HAP-1 (cell line): Measurements from ENCODE around the gene SH2D6.
"Not testable (repeated sequence)": the region's sequence is repeated elsewhere in the genome, so short reads cannot be mapped to it uniquely, and the experiment has no call there.

Experiments used
- DNase-seq, 2 experiments: peaks; one replicate each; pipeline ENCODE4 v3.0.0-alpha.2; 2016 to 2020; ENCODE audit warnings: low spot score in 2 of 2
- H3K27me3 ChIP-seq: fragments of 250-450 bp; sonication (Bioruptor Pico); 2 replicates; pipeline ENCODE4 v1.5.1; 2020; ENCODE audit warnings: low read depth, mild to moderate bottlenecking, moderate library complexity
- H3K36me3 ChIP-seq: fragments of 250-450 bp; sonication (Bioruptor Pico); replicated peaks from 2 replicates; pipeline ENCODE4 v1.5.1; 2020; ENCODE audit warnings: mild to moderate bottlenecking
- H3K4me1 ChIP-seq: fragments of 250-450 bp; sonication (Bioruptor Pico); 2 replicates; pipeline ENCODE4 v1.5.1; 2020; ENCODE audit warnings: mild to moderate bottlenecking
- H3K4me3 ChIP-seq: fragments of 250-450 bp; sonication (Bioruptor Pico); 2 replicates; pipeline ENCODE4 v1.5.1; 2020; ENCODE audit warnings: mild to moderate bottlenecking, moderate library complexity
- H3K9me3 ChIP-seq: fragments of 250-450 bp; sonication (Bioruptor Pico); 2 replicates; pipeline ENCODE4 v1.5.1; 2020; ENCODE audit warnings: mild to moderate bottlenecking, moderate library complexity
- in situ Hi-C: fragments of 300-500 bp; cut with MboI; formaldehyde crosslinking; loops from 3 replicates; pipeline ENCODE4 v1.14.3; 2020; ENCODE audit warnings: low sequenced_read_pairs, inconsistent platforms, mixed read lengths

Gene SH2D6

DNA sequence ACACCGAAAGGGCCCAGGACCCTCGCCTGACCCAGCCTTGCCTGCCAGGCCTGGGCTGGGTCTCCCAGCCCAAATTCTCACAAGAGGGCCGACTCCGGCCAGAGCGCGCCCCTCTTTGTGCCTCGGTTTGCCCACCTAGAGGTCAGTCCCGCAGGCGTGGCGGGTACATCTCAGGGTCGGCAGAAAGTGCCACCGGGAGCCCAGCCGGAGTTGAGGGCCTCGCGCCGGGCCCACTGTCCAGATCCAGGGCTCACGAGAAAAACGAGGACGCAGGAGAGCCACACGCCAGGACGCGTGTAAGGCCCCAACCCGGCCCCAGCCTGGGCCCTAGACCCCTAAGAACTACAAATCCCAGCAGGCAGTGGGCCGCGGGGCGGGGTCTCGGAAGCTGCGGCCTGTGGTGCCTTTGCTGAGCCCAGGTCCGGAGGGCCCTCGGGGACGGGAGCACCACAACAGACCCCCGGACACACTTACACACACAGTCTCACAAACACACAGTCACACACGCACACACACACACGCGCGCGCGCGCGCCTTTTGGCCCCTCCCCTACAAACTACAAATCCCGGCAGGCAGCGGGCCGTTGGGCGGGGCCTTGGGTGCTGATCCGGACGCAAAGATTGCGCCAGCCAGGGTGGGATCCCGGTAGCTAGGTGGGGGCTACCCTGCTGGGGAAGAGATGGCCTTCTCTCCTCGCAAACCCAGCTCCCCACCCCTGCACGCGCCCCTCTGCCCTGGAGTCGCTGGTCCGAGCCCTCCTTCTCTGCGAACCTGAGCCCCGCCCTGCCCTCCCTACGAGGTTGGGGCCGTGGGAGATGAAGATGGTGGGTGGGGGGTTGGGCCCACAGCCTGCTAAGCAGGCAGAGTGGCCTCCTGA is at the start of gene SH2D6:
SH2D6 (plus strand) TSS at position 583 of the 877 bp plus-strand sequence. CDS start 10,752 bp downstream, outside the sequence.
- peaks cover 24% of the 10 kb centered on the region for H3K4me1 ChIP-seq
- H3K36me3 ChIP-seq: no peaks in the 10 kb centered on the region
- H3K9me3 ChIP-seq: no peaks in the 10 kb centered on the region
- peak within 1 kb of the TSS; percentile 65 for H3K4me3 ChIP-seq
- in situ Hi-C loops: loop anchor here (5.0 kb wide), 1 partner anchor 134 kb away; no protein-coding TSS in a partner anchor
- peak; percentile 73 to 90 for DNase-seq
- H3K27me3 ChIP-seq: no peaks in the 10 kb centered on the region

DNA sequence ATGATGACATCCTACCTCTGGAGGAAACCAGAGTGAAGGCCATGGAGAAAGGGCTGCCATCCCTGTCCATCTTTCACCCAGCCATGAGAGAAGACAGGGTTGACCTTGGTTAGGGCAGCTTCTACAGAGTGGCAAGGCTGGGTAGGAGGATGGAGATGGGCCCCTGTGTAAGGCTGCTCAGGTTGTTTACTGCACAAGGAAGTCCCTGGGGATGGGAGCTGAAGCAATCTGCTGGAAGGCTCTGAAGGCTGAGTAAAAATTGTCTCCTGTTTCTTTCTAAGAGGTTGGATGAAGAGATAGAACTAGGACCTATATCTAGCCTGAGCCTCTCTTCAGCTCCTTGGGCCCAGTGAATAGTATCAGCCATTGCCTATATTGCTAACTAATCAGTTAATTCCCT is 49.6 kb upstream of the SH2D6 start:
- no peak for DNase-seq

DNA sequence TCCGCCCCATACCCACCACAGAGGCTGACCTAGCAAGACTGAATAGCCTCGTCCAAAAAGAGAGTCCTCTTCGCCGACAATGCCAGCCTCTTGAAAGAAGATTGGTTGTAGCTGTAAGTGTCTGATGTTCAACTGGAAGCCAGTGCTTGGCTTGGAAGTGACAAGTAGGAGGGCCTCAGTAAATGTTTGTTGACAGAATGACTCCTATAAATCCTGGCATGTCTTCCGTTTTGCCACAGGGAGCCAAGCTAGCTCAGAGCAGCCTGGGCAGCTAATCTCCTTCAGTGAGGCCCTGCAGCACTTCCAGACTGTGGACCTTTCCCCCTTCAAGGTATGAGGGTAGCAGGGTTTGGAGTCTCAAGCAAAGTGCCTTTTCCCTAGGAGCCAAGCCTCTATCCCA is 49.0 kb upstream of the SH2D6 start:
- in situ Hi-C loops: no loop called here
- DNase-seq: no peak
- Histone ChIP-seq H3K4me3 (no peak overlapping the region), H3K36me3 (no peaks in the 10 kb centered on the region), H3K4me1 (no peaks in the 10 kb centered on the region), H3K27me3 (no peaks in the 10 kb centered on the region), H3K9me3 (no peaks in the 10 kb centered on the region)

More for the DNA sequence above, 49.6 kb upstream of the SH2D6 start:
- Histone ChIP-seq H3K36me3 (no peaks in the 10 kb centered on the region), H3K4me1 (no peaks in the 10 kb centered on the region), H3K9me3 (no peaks in the 10 kb centered on the region), H3K4me3 (no peak overlapping the region), H3K27me3 (no peaks in the 10 kb centered on the region)
- in situ Hi-C loops: no loop called here

DNA sequence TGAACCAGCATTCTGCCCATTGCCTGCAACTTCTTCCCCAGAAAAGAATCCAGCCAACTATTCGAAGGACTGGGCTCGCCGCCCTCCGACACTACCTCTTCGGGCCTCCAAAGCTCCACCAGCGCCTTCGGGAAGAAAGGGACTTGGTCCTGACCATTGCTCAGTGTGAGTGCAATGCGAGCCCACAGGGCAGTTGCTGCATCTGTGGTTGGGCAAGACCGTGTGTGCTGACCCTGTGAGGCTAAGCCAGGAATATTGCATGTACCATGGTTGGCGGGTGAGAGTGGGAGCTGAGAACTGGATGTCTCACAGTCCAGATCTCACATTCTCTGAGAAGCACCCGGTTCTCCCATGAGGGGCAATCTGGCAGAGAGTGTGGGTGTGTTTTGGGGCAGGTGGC is 47.5 kb upstream of the SH2D6 start:
- in situ Hi-C loops: no loop called here
- Histone ChIP-seq H3K4me3 (no peak overlapping the region), H3K27me3 (no peaks in the 10 kb centered on the region), H3K36me3 (no peaks in the 10 kb centered on the region), H3K9me3 (no peaks in the 10 kb centered on the region), H3K4me1 (no peaks in the 10 kb centered on the region)
- no peak for DNase-seq

DNA sequence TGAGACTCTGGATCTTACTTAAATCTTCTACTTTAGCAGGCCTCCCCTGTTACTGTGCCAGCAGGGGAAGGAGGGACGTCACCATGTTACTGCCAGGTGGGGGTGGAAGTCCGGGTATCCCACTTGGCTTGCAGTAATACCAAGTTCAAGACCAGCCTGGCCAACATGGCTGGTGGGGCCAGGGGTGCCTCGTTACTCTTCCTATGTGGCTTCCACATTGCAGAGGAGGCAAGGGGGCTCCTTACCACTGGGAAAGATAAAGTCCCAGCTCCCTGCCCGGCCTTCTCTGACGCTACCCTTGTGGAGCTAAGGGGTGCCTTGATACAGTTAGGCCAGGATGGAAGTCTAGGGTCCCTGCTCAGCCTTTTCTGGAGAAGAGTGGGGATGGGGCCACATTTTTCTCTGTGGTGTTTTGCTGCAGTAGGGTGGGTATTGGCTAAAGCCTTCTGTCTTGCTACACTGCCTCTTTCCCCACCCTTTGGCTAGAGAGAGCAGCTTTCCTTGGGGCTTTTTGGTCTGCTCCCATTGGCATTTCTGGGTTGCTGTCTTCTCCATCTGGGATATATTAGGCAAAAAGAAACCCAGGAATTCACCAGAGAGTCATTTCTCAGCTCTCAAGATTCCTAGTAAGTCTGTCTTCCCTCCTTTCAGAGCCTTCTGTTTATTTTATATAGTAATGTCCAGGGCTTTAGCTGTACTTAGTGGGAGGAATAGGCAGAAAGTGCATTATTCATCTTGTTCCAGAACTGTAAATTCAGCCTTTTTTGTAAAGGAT is 42.0 kb upstream of the SH2D6 start:
- in situ Hi-C loops: no loop called here
- H3K9me3 ChIP-seq: no peaks in the 10 kb centered on the region
- DNase-seq: no peak
- peaks cover 8% of the 10 kb centered on the region for H3K36me3 ChIP-seq
- H3K4me1 ChIP-seq: no peaks in the 10 kb centered on the region; the same call in 1 of the 2 replicates
- no peaks in the 10 kb centered on the region for H3K27me3 ChIP-seq
- H3K4me3 ChIP-seq: no peak overlapping the region

DNA sequence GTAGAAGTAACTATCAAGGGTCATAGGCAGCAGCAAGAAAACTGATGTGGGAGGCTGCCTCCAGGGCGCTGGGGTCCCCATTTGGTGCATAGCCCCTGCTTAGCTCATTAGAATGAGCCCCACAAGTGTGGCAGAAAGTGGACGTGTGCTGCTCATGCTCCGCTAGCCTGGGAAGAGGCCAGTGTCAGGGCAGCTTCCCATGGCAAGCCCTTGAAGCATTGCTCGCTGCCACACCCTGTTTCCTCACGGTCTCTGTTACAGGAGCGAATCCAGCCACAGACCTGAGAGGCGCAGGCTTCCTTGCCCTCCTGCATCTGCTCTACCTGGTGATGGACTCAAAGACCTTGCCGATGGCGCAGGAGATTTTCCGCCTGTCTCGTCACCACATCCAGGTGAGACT is 41.4 kb upstream of the SH2D6 start:
- in situ Hi-C loops: no loop called here
- H3K36me3 ChIP-seq: peaks cover 8% of the 10 kb centered on the region
- H3K4me3 ChIP-seq: no peak overlapping the region
- H3K4me1 ChIP-seq: no peaks in the 10 kb centered on the region; the same call in 1 of the 2 replicates
- no peaks in the 10 kb centered on the region for H3K9me3 ChIP-seq
- no peak for DNase-seq
- H3K27me3 ChIP-seq: no peaks in the 10 kb centered on the region

DNA sequence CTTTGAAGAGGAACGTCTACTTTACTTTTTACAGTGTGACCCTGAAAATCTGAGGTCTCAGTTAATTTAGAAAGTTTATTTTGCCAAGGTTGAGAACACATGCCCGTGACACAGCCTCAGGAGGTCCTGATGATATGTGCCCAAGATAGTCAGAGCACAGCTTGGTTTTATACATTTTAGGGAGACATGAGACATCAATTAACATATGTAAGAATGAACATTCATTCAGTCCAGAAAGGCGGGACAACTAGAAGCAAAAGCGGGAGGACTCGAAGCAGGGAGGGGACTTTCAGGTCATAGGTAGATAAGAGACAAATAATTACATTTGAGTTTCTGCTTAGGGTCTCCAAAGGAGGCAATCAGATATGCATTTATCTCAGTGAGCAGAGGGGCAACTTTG is 40.3 kb upstream of the SH2D6 start:
- no peaks in the 10 kb centered on the region; the same call in 1 of the 2 replicates for H3K4me1 ChIP-seq
- H3K36me3 ChIP-seq: peaks cover 8% of the 10 kb centered on the region
- H3K4me3 ChIP-seq: no peak overlapping the region
- in situ Hi-C loops: no loop called here
- no peaks in the 10 kb centered on the region for H3K9me3 ChIP-seq
- DNase-seq: no peak
- H3K27me3 ChIP-seq: no peaks in the 10 kb centered on the region

DNA sequence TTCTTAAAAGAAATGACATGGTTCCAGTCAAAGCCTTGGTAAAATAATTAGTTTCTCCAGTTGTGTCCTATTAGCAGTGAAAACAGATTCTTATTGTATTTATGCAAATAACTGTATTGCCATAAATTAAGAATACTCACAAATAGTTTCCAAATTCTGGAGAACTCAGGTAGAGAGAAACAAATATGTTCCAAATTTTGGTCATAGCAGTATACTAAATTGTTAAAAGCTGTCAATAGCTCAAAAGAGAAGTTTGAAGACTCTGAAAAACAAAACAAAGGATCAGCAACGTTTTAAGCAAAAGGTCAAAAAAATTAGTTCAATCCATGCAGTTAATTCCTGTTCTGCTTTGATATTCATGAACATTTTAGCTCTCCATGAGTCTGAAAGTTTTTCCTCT is 38.5 kb upstream of the SH2D6 start:
- no peak for DNase-seq
- H3K36me3 ChIP-seq: peaks cover 8% of the 10 kb centered on the region
- no peaks in the 10 kb centered on the region for H3K9me3 ChIP-seq
- in situ Hi-C loops: no loop called here
- H3K4me3 ChIP-seq: no peak overlapping the region
- no peaks in the 10 kb centered on the region; the same call in 1 of the 2 replicates for H3K4me1 ChIP-seq
- H3K27me3 ChIP-seq: no peaks in the 10 kb centered on the region

DNA sequence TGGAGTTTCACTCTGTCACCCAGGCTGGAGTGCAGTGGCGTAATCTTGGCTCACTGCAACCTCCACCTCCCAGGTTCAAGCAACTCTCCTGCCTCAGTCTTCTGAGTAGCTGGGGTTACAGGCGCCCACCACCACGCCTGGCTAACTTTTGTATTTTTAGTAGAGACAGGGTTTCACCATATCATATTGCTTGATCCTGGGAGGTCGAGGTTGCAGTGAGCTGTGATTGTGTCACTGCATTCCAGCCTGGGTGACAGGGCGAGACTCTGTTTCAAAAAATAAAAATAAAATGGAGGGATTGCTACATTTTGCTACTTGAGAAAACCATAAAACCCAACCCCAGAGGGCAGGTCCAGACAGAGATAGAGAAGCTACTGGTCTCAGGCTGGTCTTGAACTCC is 35.4 kb upstream of the SH2D6 start:
- DNase-seq, in situ Hi-C loops, H3K36me3 ChIP-seq, H3K27me3 ChIP-seq, H3K4me3 ChIP-seq, H3K9me3 ChIP-seq, H3K4me1 ChIP-seq: not testable (repeated sequence)

DNA sequence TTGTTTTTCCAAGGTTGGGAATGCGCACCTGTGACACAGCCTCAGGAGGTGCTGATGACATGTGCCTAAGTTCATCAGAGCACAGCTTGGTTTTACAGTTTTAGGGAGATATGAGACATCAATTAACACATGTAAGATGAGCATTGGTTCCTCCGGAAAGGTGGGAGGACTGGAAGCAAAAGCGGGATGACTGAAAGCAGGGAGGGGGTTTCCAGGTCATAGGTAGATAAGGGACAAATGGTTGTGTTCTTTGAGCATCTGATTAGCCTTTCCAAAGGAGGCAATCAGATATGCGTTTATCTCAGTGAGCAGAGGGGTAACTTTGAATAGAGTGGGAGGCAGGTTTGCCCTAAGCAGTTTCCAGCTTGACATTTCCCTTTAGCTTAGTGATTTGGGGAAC is 34.7 kb upstream of the SH2D6 start:
- Histone ChIP-seq H3K27me3 (no peaks in the 10 kb centered on the region), H3K4me3 (no peak overlapping the region), H3K4me1 (peaks cover under 1% of the 10 kb centered on the region; the same call in 1 of the 2 replicates), H3K36me3 (peaks cover 9% of the 10 kb centered on the region; the same call in 1 of the 2 replicates), H3K9me3 (no peaks in the 10 kb centered on the region)
- in situ Hi-C loops: no loop called here
- DNase-seq: no peak

DNA sequence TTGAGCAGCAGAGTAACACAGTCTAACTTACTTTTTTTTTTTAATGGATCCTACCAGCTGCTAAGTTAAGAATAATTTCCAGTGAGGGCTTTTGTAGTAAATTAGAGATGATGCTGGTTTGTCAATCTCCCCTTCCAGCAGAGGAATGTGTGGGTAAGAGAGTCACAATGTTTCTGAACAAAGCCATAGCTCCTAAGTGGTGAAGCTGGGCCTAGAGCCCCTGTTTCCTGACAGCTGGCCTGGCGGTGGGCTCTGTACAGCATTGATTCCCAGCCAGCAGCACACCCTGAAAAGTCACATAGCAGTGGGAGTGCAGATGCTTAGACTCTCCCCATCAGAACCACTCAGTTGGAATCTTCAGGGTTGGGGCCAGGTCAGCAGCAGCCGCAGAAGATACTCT is 32.8 kb upstream of the SH2D6 start:
- H3K9me3 ChIP-seq: no peaks in the 10 kb centered on the region
- DNase-seq: no peak
- H3K4me1 ChIP-seq: peaks cover 4% of the 10 kb centered on the region; the same call in 1 of the 2 replicates
- H3K36me3 ChIP-seq: peaks cover 4% of the 10 kb centered on the region; the same call in 1 of the 2 replicates
- in situ Hi-C loops: no loop called here
- H3K27me3 ChIP-seq: no peaks in the 10 kb centered on the region
- H3K4me3 ChIP-seq: no peak overlapping the region

DNA sequence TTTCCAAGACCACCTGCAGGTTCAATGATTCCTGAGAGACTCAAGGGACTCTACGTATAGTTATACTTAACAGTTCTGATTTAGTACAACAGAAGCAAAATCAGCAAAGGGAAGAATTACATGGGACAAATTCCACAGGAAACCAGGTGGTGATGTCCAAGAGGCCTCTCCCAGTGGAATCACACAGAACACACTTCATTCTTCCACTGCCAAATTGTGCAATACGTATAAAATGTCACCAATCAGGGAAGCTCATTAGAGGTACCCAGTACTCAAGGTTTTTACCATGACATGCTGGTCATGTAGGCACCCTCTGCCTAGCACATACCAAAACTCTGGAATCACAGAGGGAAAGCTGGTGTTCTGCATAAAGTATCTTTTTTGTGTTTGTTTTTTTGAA is 30.8 kb upstream of the SH2D6 start:
- no peaks in the 10 kb centered on the region for H3K9me3 ChIP-seq
- DNase-seq: no peak
- in situ Hi-C loops: no loop called here
- no peaks in the 10 kb centered on the region for H3K27me3 ChIP-seq
- H3K36me3 ChIP-seq: peaks cover 4% of the 10 kb centered on the region
- peaks cover 4% of the 10 kb centered on the region; the same call in 1 of the 2 replicates for H3K4me1 ChIP-seq
- H3K4me3 ChIP-seq: no peak overlapping the region

DNA sequence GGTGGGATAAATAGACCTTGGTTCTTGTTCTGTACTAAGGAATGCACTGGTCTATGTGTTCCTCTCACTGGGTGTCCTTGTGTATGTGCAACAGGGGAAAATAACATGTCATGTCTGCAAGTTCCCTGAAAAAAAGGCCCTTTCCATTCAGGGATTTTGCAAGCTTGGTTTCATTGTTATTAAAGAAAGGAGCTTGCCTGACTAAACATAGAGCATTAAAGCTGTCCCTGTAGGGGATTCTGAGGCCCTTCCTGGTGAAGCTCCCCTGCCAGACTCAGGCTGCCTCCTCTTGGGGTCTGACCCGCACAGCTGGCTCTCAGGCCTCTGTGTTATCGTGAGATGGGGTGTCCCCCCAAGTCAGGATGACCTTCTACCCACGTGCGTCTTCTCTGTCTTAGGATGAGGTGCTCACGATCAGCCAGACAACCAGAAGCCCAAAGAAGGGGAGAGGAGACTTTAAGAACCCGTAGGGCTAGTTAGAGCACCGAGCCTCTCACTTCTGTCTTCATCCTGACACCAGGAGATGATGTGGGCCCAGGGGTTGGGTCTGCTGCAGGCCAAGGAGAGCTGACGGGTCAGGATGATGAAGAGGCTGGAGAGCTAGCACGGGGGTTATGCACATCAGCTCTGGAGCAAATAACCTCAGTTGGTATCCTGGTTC is 29.5 kb upstream of the SH2D6 start:
- H3K4me3 ChIP-seq: no peak overlapping the region
- peaks cover 4% of the 10 kb centered on the region; the same call in 1 of the 2 replicates for H3K4me1 ChIP-seq
- H3K9me3 ChIP-seq: no peaks in the 10 kb centered on the region
- DNase-seq: peak in 1 of 2 experiments; percentile 2
- no peaks in the 10 kb centered on the region for H3K27me3 ChIP-seq
- in situ Hi-C loops: no loop called here
- H3K36me3 ChIP-seq: peaks cover 4% of the 10 kb centered on the region
